Measurements from ENCODE around the gene XRCC4.
"Not testable (repeated sequence)": the region's sequence is repeated elsewhere in the genome, so short reads cannot be mapped to it uniquely, and the experiment has no call there.

XRCC4 gene

GRCh38 chr5:83199126-83199525 lies 121.8 kb downstream of the XRCC4 start:
- DNase-seq, result no peak

GRCh38 chr5:83204651-83205050 lies 127.3 kb downstream of the XRCC4 start:
- no peak for DNase-seq

GRCh38 chr5:83209963-83210362 lies 132.6 kb downstream of the XRCC4 start:
- DNase-seq, result no peak

- no peak for DNase-seq
These were observed 141.7 kb downstream of the XRCC4 start for GRCh38 chr5:83219077-83219476.

GRCh38 chr5:83219495-83219894 lies 142.1 kb downstream of the XRCC4 start:
- DNase-seq, result no peak

GRCh38 chr5:83220331-83220730 lies 143.0 kb downstream of the XRCC4 start:
- no peak for DNase-seq

GRCh38 chr5:83222906-83223305 lies 145.6 kb downstream of the XRCC4 start:
- DNase-seq, result no peak

GRCh38 chr5:83227611-83228010 lies 150.3 kb downstream of the XRCC4 start:
- DNase-seq, result no peak

- no peak for DNase-seq
These were observed 153.2 kb downstream of the XRCC4 start for GRCh38 chr5:83230511-83230910.

GRCh38 chr5:83244516-83244915 lies 167.2 kb downstream of the XRCC4 start:
- no peak for DNase-seq

GRCh38 chr5:83245037-83245436 lies 167.7 kb downstream of the XRCC4 start:
- DNase-seq, result no peak

- DNase-seq, result no peak
These were observed 168.7 kb downstream of the XRCC4 start for GRCh38 chr5:83246071-83246470.

- no peak for DNase-seq
These were observed 171.8 kb downstream of the XRCC4 start for GRCh38 chr5:83249156-83249555.

- no peak for DNase-seq
These were observed 174.5 kb downstream of the XRCC4 start for GRCh38 chr5:83251849-83252248.

- no peak for DNase-seq
These were observed 176.4 kb downstream of the XRCC4 start for GRCh38 chr5:83253720-83254119.

- DNase-seq, result no peak
These were observed 177.9 kb downstream of the XRCC4 start for GRCh38 chr5:83255268-83255667.

GRCh38 chr5:83256091-83256780 lies 178.9 kb downstream of the XRCC4 start:
- no peak for DNase-seq

GRCh38 chr5:83257684-83258083 lies 180.3 kb downstream of the XRCC4 start:
- not testable (repeated sequence) for DNase-seq

- DNase-seq, result no peak
These were observed 188.0 kb downstream of the XRCC4 start for GRCh38 chr5:83265318-83265717.

- DNase-seq, result no peak
These were observed 193.0 kb downstream of the XRCC4 start for GRCh38 chr5:83270311-83270710.

- DNase-seq, result no peak
These were observed 199.8 kb downstream of the XRCC4 start for GRCh38 chr5:83277154-83277553.

- DNase-seq, result no peak
These were observed 200.6 kb downstream of the XRCC4 start for GRCh38 chr5:83277953-83278352.

GRCh38 chr5:83281176-83281575 lies 203.8 kb downstream of the XRCC4 start:
- DNase-seq, result no peak

- DNase-seq, result no peak
These were observed 204.3 kb downstream of the XRCC4 start for GRCh38 chr5:83281658-83282057.

- no peak for DNase-seq
These were observed 206.4 kb downstream of the XRCC4 start for GRCh38 chr5:83283761-83284160.

All from activated T-cell treated with anti-CD3 and anti-CD28 coated beads, Interleukin-2, amount 50 U/mL, for 48 hours (primary cell).